Activated CD4-positive, alpha-beta T cell treated with anti-CD3 and anti-CD28 coated beads, Interleukin-2, Interleukin-4, amounts not matched to agents 100 ng/mL and 50 ng/mL, durations not matched to agents 16 hours and 8 hours (primary cell): Measurements from ENCODE around the gene NFASC.

ENCODE experiments used
- DNase-seq: peaks from one replicate; pipeline ENCODE4 v3.0.0-alpha.2; 2020; ENCODE audit warnings: low spot score

Gene NFASC

DNA sequence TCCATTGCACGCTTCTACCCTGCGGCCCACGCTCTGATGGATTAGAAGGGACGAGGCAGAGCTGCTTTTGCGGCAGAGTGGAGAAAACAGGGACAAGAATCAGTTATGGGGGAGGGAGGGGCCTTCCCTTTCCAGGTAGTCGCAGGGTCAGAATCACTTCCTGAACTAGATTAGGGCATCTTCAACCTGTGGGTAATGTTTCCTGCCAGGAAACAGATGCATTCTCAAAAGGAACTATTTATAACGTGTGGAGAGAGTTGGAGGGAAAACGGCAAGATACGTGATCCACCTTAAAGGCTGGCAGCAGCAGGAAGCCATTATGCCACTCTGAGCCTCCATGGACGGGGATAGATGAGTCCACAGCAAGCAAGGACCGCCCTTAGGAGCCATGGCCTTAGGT, 112.5 kb downstream of the NFASC start:
- DNase-seq, result no peak

DNA sequence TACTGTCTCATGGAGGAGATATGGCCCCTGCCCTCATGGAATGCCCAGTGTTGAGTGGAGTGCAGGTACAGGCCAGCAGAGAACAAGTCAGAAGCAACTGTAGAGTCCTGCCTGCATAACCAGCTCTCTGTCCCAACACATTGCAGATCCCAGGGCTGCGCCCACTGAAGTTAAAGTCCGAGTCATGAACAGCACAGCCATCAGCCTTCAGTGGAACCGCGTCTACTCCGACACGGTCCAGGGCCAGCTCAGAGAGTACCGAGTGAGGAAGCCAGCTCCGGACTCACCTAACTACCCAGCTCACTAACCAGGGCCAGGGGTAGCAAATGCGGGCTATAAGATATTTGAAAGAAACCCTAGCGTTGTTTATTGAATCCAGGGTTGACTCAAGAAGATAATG, 113.2 kb downstream of the NFASC start:
- no peak for DNase-seq

DNA sequence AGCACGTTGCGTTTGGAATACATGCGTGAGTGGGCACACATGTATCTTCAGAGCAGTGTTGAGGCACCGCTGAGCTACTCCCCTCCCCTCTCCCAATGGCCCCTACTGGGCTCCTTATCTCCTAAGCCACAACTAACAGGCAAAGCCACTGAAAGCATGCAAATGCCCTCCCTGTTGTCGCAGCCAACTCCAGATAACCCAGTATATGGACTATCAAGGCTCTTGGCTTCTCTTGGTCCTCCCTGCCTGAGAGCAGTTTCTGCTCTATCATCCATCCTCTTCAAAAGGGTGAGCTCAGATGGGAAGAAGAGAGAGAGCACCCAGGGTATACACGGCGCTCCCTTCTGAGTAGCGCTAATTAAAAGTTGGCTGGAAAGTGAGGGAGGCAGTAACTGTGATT, 113.8 kb downstream of the NFASC start:
- DNase-seq, result no peak

DNA sequence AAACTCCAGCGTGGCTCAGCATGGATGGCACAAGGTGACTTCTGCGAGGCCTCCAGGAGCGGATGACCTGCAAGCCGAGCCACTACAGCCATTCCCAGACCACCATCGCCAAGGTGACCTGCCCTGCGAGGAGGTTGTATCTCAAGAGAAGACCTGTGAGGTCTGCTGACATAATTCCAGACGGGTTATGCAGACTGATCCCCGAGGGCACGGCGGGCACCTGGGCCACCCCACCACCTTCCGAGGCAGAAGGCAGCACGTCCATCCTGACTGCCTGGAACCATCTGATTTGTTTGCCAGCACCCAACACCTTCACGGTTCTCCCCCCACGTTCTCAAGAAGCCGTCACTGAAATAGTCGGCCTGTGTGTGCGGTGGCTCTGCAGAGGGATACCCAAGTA, 115.5 kb downstream of the NFASC start:
- no peak for DNase-seq

DNA sequence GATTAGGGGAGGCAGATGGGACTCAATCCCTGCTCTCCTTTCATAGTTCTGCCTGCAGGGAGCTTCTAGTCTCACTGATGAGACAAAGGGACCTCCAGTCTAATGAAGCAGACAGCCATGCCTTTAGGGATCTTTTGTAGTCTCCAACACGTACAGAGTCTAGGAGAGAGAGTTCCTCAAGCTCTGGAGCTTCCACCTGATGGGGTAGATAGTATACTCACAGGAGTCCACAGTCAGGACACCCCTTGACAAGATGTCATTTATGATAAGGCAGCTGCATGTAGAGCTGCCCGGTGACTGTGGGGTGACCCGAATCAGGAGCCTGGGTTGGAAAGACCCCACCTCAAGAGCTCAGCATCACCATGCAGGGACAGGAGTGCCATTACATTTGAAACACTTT, 117.0 kb downstream of the NFASC start:
- no peak for DNase-seq

DNA sequence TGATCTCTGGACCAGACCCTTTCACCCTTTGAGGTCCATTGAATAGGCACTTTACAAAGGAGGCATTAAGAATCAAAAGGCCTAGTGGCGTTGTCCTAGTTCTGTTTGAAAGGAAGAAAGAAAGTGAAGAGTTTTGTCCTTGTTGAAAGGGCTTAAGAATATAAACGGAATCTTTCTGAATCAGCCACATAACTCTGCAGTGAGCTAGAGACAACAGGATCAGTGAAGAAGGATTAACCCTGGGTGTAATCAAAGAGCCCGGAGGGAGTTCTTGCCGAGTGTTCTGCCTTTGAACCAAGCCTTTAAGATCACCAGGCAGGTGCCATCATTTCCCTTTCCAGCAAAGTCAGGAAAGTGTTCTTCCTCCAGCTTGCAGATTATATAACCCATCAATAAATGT, 117.5 kb downstream of the NFASC start:
- no peak for DNase-seq

DNA sequence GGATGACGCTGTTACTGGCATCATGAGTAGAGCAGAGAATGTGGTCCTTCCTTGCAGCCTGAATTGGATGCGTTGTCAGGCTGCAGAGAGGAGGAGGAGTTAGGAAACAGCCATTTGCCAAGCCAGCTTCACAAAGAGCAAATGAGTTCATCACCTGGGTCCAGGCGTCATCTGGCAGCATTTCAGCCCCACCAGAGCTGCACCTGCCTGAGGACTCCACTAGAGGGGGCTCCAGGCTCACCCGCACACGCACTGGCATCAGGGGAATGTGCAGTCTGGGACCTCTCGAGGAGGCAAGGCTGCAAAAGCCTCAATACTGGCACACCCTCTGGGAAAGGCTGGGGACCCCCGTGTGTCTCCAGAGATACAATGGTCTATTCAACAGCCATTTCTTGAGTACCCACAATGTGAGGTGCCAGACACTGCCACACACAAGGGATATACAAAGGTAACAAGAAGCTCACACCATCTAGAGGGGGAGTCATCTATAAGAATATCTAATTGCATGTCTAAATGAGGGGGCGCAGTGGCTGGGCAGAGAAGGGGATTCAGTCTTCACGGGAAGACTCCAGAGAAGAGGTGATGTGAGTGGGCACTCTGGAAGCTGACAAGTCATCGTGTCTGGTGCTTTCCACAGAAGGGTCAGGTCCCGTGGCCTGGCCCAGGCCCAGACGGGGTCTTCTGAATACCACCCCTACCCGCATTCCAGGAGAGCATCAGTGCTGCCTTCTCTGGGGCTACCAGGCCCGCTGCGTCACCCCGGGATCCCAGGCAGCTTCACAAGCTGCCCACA, 118.8 kb downstream of the NFASC start:
- DNase-seq, result peak; percentile 66

DNA sequence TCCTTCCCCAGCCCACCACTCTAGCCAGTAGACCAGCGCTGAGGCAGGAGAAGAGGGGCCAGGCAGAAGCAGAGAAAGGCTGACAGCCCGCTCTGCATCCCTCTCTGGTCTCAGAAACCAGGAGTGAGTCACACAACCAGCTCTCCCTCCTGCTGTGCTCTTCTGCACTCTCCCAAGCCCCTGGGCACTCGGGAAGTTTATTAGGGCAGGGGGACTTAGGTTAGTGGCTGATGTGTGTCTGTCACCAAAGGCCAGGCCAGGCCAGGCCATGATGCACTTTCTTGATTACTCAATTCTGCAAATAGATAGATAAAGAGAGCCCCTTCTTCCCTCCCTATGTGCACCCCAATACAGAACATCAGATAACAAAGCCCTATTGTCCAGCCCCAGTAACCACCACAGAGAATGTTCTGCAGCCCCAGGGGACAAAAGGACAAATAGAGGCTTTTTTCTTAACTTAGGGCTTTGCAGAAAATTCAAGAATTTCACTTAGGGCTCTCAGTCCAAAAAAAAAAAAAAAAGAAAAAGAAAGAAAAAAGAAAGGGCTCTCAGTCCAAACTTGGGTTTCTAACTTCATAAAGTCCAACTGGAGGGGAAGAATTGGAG, 119.5 kb downstream of the NFASC start:
- DNase-seq, result no peak

DNA sequence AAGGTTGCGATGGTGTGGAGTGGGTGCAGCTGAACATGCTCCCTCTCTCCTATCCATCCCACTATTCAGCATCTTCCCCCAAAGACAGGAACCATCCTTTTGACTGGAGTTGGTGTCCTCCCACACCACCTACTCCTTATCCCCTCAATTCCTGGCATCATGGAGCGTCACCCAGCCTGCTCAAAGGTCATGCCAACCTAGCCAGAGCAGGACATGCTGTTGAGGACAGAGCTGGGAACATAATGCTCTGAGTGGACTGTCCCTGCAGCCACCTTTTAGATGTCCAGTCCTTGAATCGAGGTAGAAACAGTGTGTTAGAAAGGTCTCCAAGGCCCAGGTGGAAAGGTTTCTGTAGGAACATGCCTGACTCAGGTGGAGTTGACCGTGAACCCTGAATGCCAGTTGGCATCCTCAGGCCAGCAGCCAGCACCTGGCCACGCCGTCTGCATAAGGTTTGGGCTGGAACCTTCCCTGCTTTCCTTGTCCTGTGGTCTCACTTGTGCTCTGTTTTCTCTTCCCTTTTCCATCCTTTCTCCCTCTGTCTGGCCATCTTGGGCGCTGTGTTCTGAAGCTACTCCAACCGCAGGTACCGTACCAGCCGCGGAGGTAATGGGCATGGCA, 120.2 kb downstream of the NFASC start:
- no peak for DNase-seq

DNA sequence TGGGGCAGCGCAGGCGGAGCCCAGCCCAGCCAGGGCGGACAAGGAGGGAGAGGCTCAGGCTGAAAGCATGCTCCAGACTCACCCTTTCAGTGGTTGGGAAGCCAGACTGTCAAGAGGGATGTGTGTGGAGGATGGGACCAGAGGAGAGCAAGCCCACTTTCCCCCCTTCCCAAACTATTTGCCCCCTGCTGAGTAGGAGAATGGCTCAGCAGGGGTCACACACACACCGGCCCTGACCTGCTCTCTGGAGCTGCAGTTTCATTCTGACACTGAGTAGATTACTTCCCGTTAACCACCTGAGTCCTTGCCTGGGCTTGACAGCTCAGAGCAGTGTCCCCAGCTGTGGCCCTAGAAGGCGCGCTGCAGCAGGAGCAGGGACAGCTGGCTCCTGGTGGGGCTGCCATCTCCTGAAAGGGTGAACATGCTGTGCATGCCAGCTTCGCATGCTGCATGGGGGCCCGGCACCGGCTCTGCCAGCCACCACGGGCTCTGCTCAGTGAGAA, 120.7 kb downstream of the NFASC start:
- DNase-seq, result no peak

DNA sequence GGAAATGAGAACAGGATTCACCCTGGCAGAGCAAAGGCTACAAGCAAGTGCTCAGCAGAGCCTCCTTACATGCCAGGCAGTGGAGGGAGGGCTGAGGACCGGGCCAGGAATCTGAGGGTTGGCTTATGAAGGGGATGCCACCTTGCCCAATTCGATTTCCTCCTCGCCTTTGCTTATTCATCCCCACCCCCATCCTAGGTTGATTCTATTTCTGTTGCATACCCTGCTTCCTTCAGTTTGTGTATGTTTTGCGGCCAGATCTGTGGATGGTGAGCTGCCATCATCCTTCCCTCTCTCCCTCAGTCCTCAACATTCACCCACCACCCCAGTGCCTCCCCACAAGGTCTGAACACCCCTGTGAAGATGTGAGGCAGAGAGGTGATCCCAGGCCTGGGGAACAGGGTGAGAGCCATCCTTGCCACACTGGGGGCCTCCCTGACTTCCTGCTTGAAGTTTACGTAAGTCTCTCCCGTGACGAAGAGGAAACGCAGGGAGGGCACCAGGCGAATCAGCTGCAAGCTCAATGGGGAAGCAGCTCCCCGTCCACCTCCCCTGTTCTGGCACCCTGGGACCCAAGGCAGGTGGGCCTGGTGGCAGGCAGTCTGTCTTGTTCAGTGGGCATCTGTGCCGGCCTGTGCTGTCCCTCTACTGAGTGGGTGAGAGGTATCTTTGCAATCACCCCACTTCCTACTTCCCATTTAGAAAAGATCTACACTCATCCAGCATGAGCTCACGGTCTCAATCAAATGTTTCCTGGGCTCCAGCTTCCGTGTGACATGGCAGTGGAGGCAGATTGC, 121.7 kb downstream of the NFASC start:
- DNase-seq, result no peak

DNA sequence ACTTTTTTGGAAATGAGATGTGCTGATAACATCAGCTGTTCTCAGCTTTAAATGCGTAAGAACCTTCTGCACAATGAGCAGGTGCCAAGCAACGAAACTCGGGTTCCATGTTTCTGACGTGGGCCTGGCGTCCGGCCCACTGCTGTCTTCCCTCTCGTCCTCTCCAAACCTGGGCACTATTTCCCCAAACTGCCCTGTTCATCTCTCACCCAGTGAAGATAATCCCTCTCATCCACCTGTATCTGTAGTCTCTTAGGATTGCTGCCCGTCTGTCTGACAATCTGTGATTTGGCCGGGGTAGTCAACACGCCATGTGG, 122.3 kb downstream of the NFASC start:
- no peak for DNase-seq

DNA sequence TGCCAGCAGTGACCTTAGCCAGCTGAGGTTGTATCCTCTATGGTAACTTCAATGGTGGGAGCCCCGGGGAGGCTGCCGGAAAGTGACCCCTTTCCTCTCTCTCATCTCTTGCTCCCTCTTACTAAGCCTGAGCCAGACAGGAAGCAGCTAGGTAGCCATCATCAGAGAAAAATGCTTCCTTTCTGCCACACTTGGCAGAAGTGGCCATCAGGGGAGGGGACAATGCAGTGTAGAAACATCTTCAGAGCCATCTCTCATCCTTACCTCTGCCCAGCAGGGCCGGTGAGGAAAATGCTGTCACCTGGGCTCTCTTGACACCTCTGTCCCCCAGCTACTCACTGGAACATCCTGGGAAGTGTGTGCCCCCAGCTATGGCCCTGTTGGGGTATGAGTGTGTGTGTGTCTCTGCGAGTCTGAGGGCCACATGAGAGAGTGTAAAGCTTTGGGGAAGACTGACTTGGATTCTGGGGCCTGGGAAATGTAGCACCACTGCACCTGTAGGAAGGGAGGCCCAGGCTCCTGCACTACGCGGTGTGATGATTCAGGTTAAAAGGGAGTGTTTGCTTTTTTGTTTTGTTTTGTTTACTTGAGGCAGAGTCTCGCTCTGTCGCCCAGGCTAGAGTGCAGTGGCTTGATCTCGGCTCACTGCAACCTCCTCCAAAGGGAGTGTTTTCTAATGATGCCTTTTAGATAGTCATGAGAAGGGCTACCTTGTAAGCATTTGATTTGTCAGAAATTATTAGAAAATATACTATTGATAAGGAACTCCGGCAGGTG, 123.6 kb downstream of the NFASC start:
- DNase-seq, result no peak

DNA sequence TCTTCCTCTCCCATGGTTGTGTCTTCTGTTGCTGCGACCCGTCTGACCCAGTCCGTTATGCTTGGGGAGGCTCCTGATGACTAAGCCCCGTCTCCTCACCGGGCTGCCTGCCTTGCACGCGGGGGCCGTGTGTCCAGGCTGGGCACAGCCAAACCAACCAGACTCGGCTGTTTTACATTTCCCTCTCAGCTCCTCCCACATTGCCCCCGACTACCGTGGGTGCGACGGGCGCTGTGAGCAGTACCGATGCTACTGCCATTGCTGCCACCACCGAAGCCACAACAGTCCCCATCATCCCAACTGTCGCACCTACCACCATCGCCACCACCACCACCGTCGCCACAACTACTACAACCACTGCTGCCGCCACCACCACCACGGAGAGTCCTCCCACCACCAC, 126.3 kb downstream of the NFASC start:
- DNase-seq, result no peak

DNA sequence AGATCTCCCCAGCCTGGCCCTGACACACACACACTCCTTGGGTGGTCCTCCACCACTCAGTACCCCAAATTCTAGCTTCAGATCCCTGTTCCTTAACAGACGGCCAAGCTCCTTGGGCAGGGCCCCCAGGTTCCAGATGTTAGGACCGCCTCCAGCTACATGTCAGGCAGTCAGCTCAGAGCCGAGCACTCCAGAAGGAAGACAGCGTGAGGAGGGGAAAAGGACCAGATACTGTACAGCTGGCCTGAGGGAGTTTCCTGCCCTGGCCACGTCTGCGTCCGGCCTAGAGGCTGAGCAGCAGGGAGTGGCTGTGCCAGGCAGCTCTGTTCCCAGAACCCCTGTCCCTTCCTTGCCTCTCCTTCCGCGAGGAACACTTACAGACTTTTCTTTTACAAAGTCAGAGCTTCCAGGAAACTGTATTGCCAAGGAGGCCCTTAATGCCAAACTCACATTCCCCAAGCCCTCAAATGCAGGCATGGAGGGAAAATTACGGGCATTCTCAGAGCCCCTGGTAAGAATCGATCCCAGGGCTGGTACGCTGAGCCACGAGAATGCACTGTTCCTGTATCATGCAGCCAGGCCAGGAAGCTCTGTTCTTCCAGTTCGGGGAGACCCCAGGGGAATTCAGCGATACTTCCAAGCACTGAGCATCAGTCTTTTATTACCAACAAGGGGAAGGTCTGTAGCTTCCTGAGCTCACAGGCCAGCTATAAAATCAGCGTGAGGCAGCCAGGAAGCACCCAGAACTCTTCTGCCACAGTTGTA, 127.1 kb downstream of the NFASC start:
- no peak for DNase-seq

DNA sequence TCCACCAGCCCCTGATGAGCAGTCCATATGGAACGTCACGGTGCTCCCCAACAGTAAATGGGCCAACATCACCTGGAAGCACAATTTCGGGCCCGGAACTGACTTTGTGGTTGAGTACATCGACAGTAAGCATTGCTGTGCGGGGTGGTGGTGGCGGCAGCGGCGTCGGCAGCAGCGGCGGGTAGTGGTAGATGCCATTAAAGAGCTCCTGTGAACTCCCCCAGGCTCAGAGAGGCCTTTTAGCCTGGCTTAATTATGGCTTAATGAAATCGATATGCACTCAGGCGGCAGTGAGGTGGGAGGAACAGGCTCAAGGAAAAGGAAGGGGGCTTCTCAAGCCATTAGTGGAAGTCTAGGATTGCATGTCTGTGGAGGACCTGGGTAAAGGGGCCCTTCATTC, 130.5 kb downstream of the NFASC start:
- no peak for DNase-seq

DNA sequence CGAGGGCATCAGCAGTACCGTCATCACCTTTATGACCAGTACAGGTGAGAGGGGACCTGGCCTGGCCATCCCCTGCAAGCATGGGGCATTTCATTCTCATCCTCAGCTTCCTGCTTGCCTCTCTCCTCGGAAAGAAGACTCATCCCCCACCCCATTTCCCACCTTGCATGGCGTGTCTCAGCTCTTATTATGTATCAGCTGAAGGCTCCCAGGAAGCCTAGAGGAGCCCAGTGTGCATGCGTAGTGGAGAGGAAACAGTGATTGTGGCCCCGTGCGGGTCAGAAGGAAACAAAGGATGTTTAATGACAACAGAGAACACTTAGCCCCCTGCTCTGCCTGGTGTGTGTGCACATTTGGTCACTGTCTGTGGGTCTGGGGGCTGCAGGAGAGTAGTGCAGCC, 132.0 kb downstream of the NFASC start:
- no peak for DNase-seq

DNA sequence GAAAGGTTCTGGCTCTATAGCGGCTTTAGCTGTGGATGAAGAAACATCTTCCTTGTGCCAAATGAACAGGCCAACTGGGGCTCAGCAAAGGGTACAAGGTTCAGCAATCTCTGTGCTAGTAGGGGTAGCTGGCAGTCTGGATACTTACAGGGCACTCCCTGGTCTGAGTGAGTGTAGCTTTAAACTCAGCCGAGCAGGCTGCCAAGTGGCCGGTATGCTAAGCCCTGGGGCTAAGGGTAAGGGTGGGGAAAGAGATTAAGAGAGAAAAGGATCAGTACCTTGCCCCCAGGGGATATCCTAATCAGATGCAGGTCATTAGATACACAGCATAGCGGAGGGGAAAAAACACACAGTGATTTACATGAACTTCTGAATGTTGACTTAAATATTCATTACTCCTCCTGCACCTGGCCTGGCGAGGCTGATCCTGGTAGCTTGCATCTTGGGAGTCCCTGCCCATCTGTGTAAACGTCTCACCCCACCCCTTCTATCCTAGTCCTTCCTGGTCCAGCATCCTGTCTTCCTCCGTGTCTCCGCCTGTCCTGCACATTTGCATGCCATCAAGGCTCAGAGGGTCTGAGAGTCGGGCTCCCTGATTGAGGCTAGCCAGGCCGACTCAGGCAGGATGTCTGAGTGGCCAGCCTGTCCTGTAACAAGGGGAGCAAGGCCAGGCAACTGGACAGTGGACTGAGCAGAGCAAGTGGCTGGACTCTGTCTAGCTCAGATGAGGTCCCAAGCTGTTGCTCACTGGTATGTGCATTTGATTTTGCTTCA, 132.9 kb downstream of the NFASC start:
- no peak for DNase-seq

DNA sequence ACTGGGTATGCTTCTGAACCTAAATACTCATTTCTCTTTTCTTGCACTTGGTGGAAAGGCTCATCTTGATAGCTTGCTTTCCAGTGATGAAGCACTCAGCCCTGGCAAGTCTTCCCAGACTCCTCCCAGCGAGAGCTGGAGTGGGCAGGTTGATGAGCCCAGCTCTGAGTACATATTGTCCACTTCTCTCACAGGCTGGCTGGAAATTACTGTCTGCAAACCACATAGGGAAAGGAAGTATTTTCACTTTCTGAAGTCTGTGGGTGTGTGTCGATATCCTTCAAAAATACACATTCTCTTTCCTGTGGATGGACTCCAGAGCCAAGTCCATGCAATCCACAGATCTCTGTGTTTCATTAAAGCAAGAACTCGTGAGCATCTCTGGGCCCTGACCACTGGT, 133.7 kb downstream of the NFASC start:
- DNase-seq, result no peak

DNA sequence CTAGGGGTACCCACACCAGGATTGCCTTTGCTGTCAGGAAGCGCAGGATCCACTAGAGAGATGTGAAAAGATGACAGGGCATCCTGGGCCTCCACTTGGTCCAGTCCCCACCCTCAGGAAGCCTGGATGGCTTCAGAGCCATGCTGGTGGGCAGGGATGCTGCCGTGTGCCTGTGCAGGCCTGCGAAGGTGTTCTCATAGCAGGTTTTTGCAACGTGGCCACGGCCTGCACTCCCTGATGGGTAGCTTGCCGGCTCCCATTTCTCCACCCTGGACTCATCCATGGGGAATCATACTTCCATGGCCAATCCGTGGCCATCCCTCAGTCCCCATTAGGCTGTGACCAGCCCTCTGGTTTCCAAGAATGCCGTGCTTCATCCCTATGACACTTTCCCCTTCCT, 138.2 kb downstream of the NFASC start:
- no peak for DNase-seq
